Hippocampal formation (tissue), 2 donors: ENCODE measurements around the gene SDC1.

Experiments used
- DNase-seq, 2 donors: peaks; one replicate each; lab custom pipeline; 2025; lab: John Stamatoyannopoulos, UW

SDC1 gene

DNA sequence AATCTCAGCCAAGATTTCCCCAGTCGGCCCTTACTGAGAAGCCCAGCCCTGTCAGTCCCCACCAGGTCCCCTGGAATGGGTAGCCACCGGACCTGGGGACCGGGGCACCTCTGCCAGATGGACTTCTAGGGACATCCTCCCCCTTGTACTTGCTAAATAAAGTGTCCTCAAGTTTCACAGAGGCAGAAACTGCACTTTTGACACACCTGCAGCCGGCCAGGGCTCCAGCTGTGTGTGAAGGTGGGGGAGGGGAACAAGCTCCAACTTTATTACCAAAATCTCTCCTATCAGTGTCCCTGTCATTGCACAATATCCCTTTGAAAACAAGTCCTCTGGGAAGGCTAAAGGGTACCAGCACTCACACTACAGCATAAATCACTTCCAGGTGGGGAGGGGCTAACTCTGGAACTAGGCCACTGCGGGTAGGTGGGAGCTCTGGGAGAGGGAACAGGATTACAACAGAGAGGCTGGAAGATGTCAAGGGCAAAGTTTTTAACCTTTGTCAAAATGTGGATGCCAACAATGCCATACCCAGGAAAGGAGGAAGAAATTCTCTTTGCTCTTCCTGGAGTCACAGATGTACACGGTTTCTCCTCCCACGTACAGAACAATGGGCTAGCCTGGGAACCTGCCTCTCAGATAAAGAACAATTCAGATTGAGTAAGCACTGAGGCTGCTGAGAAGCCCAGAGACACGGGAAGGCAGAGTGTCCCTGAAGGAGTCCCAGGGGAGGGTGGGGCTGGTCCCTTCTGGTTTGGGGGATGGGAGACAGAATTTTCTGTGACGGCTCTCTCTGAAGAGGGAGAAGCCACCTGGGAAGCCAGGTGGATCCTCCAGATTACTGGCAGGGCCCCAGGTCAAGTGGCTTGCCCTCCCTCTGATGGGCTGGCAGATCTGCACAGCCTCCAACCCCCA is 11.0 kb downstream of the SDC1 start:
- DNase-seq = no peak

DNA sequence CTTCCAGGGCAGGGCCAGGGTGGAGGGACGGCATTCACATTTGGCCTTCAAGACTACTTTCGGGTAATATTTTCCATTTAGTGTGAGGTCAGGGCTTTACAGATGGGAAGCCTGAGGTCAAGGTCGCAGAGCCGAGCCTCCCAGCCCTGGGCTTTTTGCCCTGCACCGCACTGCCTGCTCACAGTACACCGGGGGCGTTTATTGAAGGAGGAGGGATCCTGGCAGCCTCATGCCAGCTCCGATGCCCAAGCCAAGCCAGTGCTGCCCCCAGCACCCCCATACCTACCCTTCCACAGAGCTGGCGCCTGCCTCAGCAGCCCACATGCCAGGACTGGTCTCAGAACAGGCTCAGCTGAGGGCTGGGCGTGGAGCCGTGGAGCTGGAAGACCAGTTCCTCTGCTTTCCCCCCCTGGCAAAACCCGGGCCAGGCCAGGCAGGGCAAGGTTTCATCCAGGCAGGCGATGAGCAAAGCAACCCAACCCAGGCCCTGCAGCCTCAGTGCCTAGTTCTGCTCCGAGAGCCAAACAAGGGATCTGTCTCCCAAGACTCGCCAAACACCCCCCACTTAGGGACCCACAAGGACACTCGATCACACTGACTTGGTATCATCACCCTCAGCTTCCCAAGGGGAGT is 11.9 kb downstream of the SDC1 start:
- DNase-seq = no peak

DNA sequence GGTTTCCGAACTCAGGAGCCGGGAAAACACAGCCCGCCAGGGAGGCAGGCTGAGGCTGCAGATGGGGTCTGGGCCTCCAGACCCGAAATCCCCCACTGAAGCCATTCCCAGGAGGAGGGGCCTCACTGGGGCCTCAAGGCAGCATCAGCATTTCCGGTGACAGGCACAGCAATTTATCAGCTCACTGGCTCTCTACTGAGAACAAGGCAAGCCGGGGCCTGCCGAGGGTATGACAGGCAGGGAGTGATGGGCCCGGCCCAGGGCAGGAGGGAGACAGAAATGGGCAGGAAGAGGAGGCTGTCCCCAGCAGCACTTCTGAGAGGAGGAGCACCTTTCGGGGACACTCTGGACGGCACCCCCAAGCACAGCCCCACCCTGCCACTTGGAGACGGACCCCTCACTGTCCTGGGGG is 12.5 kb downstream of the SDC1 start:
- no peak for DNase-seq

DNA sequence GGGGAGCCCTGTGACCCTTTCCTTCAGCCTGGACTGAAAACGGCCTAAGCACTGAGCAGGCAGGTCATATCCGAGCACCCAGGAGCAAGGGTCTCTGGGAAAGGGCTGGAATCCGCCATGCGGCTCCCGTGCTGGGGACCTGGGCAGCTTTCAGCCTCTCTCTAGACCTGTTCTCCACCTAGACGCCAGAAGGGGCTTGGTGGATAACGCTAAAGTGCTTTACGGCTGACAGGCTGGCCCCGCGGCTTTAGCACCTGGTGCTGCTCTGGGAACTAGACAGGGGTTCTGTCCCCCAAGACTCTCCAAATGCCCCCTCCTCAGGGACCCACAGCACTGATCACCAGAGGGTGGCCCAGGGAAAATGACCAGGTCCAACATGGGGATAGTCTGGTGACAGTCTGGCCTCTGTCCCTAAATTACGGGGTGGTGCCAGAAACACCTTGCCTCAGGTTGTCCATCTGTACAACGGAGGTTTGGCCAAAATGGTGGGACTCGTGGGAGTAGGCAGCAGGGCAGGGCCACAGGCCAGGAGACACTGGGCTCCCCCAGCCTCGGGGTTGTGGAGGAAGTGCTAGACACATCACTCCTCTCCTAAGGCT is 13.0 kb downstream of the SDC1 start:
- no peak for DNase-seq

DNA sequence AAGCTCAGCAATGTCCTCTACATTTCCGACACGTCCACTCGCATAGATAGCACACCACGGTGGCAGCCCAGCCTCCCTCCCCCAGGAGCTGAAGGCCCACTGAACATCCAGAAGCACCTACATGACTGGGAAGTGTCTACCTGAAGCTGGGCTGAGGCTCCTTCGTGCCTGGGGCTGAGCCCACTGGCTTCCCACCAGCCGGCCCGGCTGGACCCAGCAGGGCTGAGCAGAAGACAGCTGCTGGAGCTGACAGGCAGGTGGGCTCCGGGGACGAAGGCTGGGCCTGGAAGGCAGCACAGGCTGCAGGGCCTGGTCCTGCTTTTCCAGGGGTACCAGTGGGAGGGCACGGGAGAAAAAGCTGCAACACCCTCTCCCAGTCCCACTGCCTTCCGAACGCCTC is 13.5 kb downstream of the SDC1 start:
- no peak for DNase-seq

DNA sequence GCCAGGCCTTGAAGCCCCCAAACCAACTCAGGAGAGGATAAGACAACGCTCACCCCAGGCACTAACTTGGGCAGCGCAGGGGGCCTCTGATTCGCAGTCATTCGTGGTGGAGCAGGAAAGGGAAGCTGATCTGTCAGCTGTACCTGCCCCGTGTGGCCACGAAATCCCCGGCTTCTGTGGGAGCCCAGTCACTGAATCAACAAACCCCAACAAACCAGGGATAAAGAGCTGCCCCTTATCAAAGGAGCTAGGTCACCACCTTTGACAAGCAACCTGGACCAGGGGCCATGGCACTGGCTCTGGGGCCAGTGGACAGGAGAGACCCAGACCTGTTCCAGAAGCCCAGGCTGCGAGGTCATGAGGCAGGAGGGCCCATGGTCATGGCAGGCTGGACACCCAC is 14.5 kb downstream of the SDC1 start:
- no peak for DNase-seq

DNA sequence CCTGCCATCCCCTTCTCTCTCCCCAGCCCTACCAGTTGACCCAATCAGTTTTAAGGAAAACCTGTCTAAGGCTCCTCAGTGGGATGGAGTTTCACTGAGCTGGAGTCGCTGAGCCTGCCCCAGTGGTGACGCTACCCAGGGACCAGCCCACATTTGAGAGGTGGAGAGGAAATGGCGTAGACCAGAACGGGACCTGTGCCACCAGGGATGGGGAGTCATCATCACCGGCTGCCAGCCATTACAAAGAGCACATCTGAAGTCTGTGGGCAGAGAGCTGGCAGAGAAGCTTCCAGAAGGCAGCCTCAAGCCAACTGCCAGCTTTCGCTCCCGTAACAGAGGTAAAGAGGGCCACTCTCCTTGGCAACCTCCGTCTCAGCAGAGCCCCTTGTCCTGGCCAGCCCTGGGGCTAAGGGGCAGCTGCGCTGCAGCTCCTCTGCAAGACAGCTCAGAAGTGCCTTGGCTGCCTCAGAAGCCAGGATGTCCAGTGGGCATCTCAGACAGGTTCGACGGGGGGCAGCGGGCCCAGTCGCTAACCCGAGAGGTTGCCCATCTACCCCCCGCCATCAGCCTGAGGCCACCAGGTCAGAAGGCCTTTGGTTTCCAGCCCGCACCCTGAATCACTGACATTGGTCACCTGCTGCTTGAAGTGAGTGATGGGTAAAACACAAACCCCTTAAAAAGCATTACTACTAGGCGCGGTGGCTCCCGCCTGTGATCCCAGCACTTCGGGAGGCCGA is 15.4 kb downstream of the SDC1 start:
- DNase-seq = no peak

DNA sequence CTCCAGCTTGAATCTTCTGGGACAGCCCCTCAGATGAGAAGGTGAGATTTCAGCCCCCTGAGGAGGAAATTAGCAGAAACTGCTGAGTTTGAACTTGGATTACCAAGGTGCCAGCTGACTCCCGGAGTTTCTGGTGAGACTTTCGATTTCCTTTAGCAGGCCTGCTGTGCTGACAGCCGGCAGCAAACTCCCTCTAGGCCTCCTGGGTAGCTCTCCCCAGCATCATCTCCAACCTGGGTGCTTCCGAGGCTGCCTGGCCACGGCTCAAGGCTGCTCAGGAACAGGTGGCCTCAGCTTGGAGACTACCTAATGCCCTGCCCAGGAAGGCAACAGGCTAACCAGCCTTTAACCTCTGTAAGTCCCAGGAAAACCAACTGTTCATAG is 16.5 kb downstream of the SDC1 start:
- DNase-seq = no peak

DNA sequence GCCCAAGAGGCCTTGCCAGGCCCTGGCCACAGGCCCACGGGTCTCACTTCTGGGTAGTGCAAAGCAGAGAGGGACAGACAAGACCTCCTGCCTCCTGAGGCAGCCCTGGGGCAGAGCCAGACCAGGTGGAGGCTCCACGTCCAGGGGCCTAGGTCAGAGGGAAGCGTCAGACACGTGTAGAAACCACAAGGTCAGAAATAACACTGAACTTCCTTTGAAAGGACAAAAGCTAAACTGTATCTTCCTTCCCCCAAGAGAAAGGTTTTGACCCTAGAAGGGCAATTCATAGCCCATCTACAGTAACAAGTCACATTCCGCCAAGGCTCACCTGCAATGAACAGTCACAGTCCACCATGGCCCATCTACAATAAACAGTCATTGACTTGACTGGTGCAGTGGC is 17.9 kb downstream of the SDC1 start:
- no peak for DNase-seq

DNA sequence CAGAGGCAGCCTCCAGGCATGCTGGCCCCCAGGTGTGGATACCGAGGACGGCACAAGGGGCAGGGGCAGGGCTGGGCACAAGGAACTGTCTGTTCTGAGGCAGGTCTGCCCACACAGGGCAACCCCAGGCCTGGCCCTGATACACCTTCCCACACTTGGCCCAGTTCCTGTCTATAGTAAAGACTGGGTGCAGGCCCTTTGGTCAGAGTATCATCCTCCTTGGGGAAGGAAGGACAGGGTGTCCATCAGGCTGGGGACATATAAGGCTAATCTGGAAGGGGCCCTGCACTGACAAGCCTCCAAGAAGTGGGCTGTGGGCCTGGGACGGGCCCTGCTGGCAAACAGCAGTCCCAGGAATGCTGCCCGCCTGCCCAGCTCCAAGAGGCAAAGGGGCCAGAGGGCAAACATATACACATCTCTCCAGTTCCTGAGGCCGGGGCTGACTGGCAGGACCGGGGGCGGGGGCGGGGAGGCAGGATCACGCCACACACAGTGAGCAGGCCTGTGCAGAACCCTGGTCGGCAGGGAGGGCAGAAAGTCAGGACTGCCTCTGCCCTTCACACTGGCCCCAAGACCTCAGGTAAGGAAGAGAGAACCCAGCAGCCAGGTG is 18.9 kb downstream of the SDC1 start:
- no peak for DNase-seq

DNA sequence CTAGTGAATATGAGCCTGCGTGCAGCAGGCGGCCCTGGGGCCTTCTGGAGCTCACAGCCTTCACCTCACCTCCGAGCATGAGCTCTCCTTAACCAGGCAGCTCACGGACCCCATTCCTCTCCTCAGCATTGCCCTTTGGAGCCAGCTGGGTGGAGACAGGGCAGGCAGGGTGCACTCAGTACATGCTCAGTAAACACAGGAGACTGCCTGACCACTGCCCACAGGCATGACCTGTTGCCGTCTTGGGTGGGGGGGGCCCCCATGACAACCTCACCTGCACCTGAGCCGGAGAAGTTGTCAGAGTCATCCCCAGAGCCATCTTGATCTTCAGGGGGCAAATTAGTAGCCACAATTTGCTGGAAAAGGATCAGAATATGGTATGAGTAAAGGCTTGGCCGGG is 19.9 kb downstream of the SDC1 start:
- no peak for DNase-seq

DNA sequence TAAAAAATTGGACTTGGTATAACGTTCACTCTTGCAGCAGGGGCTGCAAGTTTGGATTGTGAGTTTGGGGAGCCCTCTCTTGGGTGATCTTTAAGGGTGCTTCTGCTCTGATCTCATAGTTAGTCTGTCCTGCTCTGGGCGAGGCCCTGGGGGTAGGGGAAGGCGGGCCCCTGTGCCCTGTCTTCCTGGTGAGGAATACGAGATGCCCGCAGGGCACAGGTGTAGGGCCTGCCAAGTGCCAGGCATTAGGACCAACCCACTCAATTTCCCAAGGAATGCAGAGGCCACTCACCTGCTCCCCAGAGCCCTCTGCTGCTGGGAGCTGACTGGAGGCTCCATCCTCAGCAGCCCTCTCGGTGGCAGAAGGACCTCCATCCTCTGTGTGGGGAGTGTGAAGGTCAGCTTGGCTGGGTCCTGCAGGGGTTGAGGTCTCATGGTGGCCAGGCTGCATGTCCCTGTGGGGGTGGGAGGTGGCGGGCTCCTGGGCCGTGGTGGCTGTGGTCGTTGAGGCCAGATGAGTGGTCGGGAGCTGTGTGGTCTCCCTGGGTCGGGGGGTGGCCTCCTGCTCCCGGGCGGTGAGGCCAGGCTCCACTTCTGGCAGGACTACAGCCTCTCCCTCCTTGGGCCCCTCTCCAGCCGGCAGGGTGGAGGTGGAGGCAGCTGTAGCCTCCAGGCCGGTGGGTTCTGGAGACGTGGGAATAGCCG is 21.3 kb downstream of the SDC1 start:
- no peak for DNase-seq

DNA sequence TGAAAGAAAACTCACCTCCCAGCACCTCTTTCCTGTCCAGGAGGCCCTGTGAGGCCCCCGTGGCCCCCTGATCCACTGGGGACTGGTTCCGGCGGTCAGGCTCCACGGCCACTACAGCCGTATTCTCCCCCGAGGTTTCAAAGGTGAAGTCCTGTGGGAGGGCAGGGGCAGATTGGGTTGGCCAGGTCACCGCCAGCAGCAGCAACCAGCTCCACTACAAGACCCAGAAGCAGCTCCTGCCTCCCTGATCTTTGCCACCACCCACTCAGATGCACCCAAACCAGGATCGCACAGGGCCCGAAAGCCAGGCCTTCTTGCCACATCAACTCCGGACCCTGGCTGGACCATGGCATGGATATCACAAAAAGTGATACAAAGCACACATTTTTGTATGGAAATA is 21.9 kb downstream of the SDC1 start:
- DNase-seq = no peak

DNA sequence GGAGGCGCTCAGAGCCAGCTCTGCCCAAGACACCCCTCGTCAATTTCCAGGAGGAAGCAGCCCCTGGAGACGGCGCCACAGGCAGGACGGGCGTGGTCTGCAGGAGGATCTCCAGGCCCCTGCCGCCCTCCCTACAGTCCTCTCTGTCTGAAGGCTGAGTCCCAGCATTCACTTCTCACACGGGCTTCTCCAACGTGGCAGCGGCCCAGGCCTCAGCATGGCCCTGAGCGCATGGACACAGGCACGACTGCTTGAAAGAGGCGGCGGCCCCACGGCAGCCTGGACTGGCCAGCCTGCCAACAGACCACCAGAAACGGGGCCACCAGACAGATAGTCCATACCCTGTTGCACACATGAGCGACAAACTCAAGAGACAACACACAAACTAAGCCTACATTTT is 23.3 kb downstream of the SDC1 start:
- no peak for DNase-seq

DNA sequence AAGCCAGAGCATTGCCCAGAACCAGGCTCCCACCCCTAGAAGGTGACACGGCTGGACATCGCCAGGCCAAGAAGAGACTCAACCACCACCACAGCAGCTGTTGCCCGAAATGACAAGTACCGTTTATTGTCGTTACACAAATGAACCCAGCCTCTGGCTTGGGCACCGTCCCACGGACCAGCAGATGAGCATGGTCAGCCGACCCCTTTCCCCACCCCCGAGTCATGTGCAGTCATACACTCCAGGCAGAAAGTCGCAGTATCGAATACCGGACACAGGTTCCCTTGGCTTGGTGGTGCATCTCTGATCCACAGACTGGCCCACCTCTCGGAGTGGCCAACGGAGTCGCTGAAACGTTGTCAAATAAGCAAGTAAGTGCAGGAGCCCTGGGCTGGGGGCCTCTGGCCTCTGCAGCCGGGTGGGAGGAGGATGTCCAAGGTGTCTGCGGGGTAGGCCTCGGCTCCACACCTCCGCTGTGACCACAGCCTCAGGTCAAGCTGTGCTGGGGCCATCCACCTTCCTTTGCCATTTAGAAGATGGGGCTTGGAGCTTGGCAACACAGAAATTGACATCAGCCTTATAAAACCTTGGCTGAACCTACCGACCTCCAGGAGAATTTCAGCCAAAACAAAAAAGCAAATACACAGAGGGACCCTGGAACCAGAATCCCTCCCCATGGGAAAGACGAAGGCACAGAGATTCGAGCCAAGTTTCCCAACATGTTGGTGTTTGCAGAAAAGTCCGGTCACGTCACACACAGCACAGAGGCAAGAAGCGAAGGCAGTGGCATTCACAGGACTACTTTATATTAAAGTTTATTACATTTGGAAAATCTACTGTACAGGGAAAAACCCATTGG is 24.0 kb downstream of the SDC1 start:
- DNase-seq = no peak

DNA sequence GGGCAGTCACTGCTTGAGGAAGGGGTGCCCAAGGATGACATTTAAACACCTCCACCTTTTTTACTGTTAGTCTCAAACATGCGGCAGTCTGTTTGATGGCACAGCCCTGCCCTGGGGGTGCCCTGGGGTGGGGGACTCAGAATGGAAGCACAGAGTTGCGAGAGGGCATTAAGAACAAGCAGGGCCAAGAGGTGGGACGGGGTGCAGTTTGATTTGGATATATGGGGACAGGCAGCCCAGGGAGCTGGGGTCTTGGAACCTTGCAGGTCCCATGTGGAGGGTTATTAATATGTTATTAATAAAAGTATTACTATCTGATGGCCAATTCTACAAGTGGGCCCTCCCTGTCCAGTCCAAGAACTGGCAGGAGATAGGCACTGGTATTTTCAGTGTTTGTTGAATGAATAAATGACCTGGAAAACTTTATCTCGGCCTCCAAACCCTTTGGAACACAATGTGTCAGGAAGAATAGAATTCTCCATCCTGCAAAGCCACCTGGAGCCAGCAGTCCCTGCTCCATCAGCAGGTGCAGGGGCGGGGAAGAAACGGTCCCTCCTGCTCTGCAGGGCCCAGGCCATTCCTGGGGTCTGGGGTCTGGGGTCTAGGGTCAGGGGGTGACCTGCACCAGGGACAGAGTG is 25.2 kb downstream of the SDC1 start:
- DNase-seq = no peak

DNA sequence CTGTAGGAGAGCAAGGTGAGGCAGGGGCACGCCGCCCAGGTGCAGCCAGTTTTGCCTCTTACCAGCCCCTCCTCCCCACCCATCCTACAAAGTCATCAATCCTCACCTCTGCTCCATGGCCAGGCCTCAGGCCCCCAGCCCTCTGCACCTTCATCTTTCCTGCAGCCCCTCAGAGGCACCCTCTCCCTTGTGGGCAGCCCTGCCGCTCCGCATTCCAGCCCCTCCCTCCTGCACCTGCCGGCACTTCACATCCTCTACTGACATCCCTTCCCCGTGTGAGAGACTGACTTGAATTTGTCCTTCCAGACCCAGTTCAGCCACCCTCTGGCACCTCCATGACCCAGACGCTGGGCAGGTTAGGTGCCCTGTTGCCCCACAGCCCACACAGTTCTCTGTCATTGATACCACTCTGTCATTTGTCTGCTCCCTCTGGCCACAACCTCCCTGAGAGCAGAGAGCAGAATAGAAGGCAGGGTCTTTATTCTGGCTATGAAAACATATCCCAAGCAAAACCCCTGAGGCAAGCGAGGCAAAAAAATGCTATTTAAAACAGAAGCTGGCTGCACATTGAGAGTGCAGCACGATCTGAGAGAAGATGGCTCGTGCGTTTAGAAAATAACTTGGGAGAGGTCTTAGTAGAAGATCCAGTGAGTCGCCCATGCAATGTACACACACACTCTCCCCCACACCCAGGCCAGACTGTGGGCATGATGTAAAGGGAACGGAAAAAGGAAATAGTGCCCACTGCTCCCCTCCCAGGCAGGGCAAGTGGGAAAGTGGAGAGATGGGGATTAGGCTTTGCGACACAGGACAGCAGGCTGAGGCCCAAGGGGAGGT is 25.9 kb downstream of the SDC1 start:
- no peak for DNase-seq

DNA sequence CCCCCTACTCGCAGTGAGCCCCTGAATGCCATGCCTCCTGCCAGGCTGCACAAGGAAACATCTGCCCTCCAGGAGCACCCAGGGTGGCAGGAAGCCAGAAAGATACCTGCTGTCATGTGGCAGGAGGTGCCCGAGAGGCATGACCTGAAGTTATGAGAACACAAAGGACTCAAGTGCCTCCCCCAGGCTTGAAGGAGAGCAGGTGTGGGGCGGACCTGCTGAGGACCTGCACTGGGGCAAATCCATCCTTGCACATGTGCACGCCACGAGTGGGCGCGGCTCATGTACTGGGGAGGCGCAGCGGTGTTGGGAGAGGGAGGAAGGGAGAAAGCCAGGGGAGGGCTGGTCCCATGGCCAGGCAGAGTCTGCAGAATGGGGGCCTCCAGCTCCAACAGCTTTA is 26.9 kb downstream of the SDC1 start:
- DNase-seq = no peak

DNA sequence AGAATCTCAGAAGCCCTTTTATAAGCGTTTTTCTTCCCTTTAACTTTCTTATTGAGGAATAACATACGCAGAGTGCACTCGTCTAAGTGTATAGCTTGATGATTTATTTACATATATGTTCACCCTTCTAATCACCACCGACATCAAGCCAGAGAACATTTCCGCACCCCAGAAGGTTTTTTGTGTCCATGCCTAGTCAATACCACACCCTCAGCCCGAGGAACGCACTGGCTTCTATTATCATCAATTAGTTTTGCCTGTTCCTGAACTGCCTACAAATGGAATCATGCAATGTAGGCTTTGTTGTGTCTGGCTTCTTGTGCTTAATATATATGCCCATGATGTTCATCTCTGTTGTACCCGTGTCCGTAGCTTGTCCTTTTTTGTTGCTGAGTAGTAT is 27.7 kb downstream of the SDC1 start:
- DNase-seq = no peak
